ENCODE results near the gene CNDP1. TPM values are rescaled to one million over a fixed set of nuclear protein-coding genes. Genes with fewer than 3 reads are reported as not detected.

The CNDP1 gene
- total RNA-seq, 2 experiments from 2014 or later, result not detected

DNA sequence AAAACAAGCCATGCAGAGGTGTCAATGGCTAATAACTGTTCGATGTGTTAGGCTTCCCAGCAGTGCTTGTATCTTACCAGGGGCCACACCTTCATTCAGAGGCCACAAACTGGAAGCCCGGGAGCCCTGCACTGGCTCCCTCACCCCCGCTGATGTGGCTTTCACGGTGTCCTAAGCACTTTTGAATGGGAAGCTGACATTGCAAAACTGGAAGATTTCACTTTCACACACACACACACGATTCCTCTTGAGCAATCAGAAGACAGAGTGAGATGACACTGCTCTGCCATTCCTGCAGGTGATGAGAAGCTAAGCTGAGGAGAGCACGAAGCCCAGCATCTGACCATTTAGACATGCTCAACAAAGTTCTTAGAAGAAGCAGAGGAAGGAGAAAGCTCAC lies 54.7 kb downstream of the CNDP1 start:
- Mint-ChIP-seq H3K4me3 (no peak overlapping the region), H3K36me3 (ENCODE audit: low read depth) (peaks cover 15% of the 10 kb centered on the region), H3K27me3 (peaks cover 6% of the 10 kb centered on the region), H3K4me1 (ENCODE audit: low read depth) (peaks cover 21% of the 10 kb centered on the region), H3K9me3 (peaks cover 7% of the 10 kb centered on the region), H3K27ac (no peak overlapping the region)
- intact Hi-C loops (cut with micrococcal nuclease), result no loop called here
- POLR2A ChIA-PET, result no interaction called here
- CTCF ChIA-PET, result no interaction called here
- TF ChIP-seq, protein P1, sequence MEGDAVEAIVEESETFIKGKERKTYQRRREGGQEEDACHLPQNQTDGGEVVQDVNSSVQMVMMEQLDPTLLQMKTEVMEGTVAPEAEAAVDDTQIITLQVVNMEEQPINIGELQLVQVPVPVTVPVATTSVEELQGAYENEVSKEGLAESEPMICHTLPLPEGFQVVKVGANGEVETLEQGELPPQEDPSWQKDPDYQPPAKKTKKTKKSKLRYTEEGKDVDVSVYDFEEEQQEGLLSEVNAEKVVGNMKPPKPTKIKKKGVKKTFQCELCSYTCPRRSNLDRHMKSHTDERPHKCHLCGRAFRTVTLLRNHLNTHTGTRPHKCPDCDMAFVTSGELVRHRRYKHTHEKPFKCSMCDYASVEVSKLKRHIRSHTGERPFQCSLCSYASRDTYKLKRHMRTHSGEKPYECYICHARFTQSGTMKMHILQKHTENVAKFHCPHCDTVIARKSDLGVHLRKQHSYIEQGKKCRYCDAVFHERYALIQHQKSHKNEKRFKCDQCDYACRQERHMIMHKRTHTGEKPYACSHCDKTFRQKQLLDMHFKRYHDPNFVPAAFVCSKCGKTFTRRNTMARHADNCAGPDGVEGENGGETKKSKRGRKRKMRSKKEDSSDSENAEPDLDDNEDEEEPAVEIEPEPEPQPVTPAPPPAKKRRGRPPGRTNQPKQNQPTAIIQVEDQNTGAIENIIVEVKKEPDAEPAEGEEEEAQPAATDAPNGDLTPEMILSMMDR (IDR thresholded peaks at IDR 0.05), result no peak
- ATAC-seq (no peak), DNase-seq (no peak)

DNA sequence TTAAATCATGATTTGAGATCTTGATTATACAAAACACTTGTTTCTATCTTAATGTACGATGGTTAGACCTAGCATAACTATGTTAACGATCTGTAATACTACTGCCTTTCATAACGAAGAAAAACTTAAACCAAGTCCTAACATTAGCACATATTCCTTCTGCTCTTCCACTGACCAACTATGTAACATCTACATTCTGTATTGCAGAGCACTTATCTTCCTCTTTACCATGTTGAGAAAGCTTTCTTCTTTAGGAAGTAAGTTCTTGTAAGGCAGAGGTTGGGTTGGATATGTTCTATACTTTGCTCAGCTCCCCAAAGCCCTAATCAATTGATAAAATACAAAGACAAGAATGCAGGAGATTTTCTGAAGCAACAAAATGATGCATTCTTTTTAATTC lies 55.5 kb downstream of the CNDP1 start:
- Mint-ChIP-seq H3K4me3 (no peak overlapping the region), H3K4me1 (ENCODE audit: low read depth) (peaks cover 23% of the 10 kb centered on the region), H3K36me3 (ENCODE audit: low read depth) (peaks cover 21% of the 10 kb centered on the region), H3K27ac (no peak overlapping the region), H3K27me3 (peaks cover 6% of the 10 kb centered on the region), H3K9me3 (peaks cover 9% of the 10 kb centered on the region)
- ChIA-PET CTCF (no interaction called here), POLR2A (no interaction called here)
- TF ChIP-seq, protein P1 (IDR thresholded peaks at IDR 0.05), result no peak
- intact Hi-C loops (cut with micrococcal nuclease), result loop anchor here (10.0 kb wide), 1 partner anchor 95 kb away; the partner anchor contains the start of gene CNDP2
- DNase-seq (no peak), ATAC-seq (no peak)

DNA sequence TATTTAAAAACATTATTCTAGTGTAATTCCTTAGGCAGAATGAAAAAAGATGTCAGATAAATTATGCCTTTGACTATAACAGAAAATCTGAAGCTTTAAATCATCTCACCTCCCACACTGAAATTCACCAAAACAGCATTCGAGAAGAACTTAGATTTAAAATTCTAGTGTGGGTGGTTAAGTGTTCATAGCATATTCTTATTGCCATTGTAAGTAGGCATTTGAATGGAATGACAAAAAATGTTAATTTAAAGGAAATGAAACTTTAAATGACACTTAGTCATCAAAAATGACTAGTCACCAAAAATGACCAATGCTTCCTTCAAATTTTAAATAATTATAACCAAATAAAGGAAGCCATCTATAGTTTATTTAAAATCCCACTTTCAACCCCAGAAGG lies 56.4 kb downstream of the CNDP1 start:
- DNase-seq, result no peak
- Mint-ChIP-seq H3K27me3 (peaks cover 6% of the 10 kb centered on the region), H3K27ac (peak overlapping the region; percentile 56), H3K4me1 (ENCODE audit: low read depth) (peaks cover 32% of the 10 kb centered on the region), H3K36me3 (ENCODE audit: low read depth) (peaks cover 29% of the 10 kb centered on the region), H3K4me3 (no peak overlapping the region), H3K9me3 (peaks cover 14% of the 10 kb centered on the region)
- intact Hi-C loops (cut with micrococcal nuclease), result loop anchor here (10.0 kb wide), 1 partner anchor 96 kb away; the partner anchor contains the start of gene CNDP2
- ChIA-PET POLR2A (interaction anchor here (0.7 kb wide), 1 partner anchor 129 kb away, joined by 3 read pairs; no protein-coding TSS in a partner anchor), CTCF (interaction anchor here (1.0 kb wide), 1 partner anchor 39 kb away, joined by 4 read pairs; no protein-coding TSS in a partner anchor)
- TF ChIP-seq, protein P1 (IDR thresholded peaks at IDR 0.05), result no peak
- peak; percentile 39 for ATAC-seq

DNA sequence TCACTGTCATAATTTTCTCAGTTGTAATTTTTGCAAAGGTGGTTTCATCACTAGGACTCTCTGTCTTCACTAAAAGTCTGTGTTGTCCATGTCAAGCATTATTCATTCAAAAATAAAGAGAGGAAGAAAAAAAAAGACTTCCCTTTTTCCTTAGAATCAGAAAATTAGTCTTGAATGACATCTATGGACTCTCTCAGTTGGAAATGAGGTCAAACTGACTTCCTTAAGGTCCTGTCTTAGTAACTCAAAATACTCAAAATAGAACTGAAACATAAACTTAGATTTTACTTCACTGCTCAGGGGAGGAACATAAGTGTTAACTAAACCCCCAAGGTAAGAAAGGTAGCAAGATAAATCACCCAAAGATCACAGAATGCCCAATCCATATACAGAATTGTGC lies 61.1 kb downstream of the CNDP1 start:
- ATAC-seq, result no peak
- peaks cover 41% of the 10 kb centered on the region for H3K4me1 Mint-ChIP-seq (ENCODE audit: low read depth)
- TF ChIP-seq, protein P1 (IDR thresholded peaks at IDR 0.05), result no peak

DNA sequence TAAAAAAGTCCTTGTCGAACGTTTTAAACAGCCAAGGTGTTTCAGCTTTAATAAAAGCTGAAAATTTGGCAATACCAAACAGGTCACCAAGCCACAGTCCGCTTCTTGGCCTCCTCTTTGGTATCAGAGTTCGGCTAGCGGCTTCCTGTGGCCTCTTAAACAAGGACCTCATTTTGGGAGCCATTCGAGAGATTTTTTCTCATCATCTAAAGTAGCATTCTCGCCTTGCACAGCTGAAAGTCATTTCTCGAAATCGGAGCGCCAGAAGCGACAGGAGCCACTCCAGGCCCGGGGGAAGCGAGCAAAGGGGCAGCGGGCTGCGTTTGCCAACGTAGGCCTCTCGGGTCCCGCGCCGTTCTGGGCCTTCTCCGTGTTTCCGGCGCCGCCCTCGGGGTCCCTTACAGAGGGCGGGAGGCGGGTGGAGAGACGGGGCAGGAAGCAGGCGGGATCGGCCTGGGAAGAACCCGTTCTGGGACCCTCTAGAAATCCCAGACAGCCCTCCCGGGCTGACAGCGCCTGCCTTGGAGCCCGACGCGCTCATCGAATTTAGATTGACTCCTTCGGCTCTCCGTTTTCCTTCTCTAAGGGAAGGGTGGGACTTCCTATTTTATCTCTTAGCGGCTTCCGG lies 62.8 kb downstream of the CNDP1 start:
- TF ChIP-seq, protein P1 (IDR thresholded peaks at IDR 0.05), result no peak
- Mint-ChIP-seq H3K9me3 (peaks cover 14% of the 10 kb centered on the region), H3K27me3 (no peaks in the 10 kb centered on the region), H3K4me3 (peak overlapping the region; percentile 94), H3K27ac (peak overlapping the region; percentile 98), H3K4me1 (ENCODE audit: low read depth) (peaks cover 34% of the 10 kb centered on the region), H3K36me3 (ENCODE audit: low read depth) (peaks cover 41% of the 10 kb centered on the region)
- intact Hi-C loops (cut with micrococcal nuclease), result loop anchor here (10.0 kb wide), 1 partner anchor 102 kb away; the partner anchor contains the start of gene CNDP2
- peak; percentile 50 for ATAC-seq
- peak; percentile 80 for DNase-seq
- POLR2A ChIA-PET, result interaction anchor here (0.8 to 1.5 kb wide), 4 partner anchors 70 to 613 kb away, joined by 3 to 8 read pairs (median 3); partner anchors contain the start of gene TSHZ1
- CTCF ChIA-PET, result interaction anchor here (1.5 kb wide), 1 partner anchor 99 kb away, joined by 5 read pairs; no protein-coding TSS in a partner anchor

More for the DNA sequence above, 61.1 kb downstream of the CNDP1 start:
- Mint-ChIP-seq H3K9me3 (peaks cover 14% of the 10 kb centered on the region), H3K4me3 (peak overlapping the region; percentile 94), H3K27me3 (no peaks in the 10 kb centered on the region), H3K27ac (peak overlapping the region; percentile 81), H3K36me3 (ENCODE audit: low read depth) (peaks cover 39% of the 10 kb centered on the region)
- ChIA-PET POLR2A (interaction anchor here (1.8 kb wide), 1 partner anchor 14 kb away, joined by 4 read pairs; no protein-coding TSS in a partner anchor), CTCF (interaction anchor here (0.9 kb wide), 1 partner anchor 44 kb away, joined by 3 read pairs; no protein-coding TSS in a partner anchor)
- no peak for DNase-seq
- intact Hi-C loops (cut with micrococcal nuclease), result loop anchor here (10.0 kb wide), 1 partner anchor 101 kb away; the partner anchor contains the start of gene CNDP2
